ENCODE data around the gene SRMS. TPM values are rescaled to one million over a fixed set of nuclear protein-coding genes. Genes with fewer than 3 reads are reported as not detected.

SRMS gene
- polyA plus RNA-seq, 1 donor (not counting 4 experiments of a cell fraction or from before 2014, with no cell fraction given) = 0.10 TPM

DNA sequence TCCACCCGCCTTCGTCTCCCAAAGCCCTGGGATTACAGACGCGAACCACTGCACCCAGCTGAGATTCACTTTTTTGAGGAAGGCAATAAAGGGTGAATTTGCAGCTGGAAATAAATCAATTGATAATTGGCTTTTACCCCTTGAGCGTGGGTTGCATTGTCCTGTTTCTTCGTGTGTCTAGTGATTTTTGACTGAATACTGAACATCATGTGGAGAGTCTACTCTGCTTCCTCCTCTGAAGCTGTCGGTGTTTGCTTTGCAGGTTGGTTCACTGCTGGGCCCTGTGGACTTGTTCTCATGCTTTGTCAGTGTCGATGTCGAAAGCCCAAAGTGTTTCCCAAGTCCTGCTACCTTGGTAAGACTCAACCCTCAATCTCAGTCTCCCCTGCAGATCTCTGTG is 42.9 kb downstream of the SRMS start:
- Histone ChIP-seq H3K79me2 (ENCODE audit: control insufficient read depth, insufficient read depth, low read length) (no peaks in the 10 kb centered on the region), H2AFZ (ENCODE audit: control insufficient read depth, low read length) (no peak overlapping the region), H3K9me1 (ENCODE audit: control insufficient read depth, extremely low read depth, insufficient read depth, low read length) (no peaks in the 10 kb centered on the region), H3K27me3 (ENCODE audit: control insufficient read depth, extremely low read depth, insufficient read depth, low read length) (peaks cover 56% of the 10 kb centered on the region), H3K9me3 (ENCODE audit: control insufficient read depth, low read depth, low read length) (no peaks in the 10 kb centered on the region), H3K27ac (ENCODE audit: control insufficient read depth, insufficient read depth, low read length) (no peak overlapping the region), H4K20me1 (ENCODE audit: control insufficient read depth, extremely low read depth, insufficient read depth, low read length) (peaks cover 2% of the 10 kb centered on the region), H3K4me3 (ENCODE audit: control insufficient read depth in 2 of 3, extremely low read depth in 1 of 3, insufficient read depth in 2 of 3, low read depth in 1 of 3, low read length in 3 of 3) (no peak overlapping the region), H3K36me3 (ENCODE audit: control insufficient read depth in 2 of 2, extremely low read depth in 1 of 2, insufficient read depth in 2 of 2, low read length in 2 of 2) (no peaks in the 10 kb centered on the region), H3K4me1 (ENCODE audit: control insufficient read depth, extremely low read depth, insufficient read depth, low read length) (no peaks in the 10 kb centered on the region), H3K9ac (ENCODE audit: control insufficient read depth, extremely low read depth, insufficient read depth, low read length) (no peak overlapping the region), H3K4me2 (ENCODE audit: control insufficient read depth, extremely low read depth, insufficient read depth, low read depth, low read length) (no peak overlapping the region)
- TF ChIP-seq EZH2 (IDR thresholded peaks at IDR 0.05; ENCODE audit: low read length) = no peak
- TF ChIP-seq, protein P1, sequence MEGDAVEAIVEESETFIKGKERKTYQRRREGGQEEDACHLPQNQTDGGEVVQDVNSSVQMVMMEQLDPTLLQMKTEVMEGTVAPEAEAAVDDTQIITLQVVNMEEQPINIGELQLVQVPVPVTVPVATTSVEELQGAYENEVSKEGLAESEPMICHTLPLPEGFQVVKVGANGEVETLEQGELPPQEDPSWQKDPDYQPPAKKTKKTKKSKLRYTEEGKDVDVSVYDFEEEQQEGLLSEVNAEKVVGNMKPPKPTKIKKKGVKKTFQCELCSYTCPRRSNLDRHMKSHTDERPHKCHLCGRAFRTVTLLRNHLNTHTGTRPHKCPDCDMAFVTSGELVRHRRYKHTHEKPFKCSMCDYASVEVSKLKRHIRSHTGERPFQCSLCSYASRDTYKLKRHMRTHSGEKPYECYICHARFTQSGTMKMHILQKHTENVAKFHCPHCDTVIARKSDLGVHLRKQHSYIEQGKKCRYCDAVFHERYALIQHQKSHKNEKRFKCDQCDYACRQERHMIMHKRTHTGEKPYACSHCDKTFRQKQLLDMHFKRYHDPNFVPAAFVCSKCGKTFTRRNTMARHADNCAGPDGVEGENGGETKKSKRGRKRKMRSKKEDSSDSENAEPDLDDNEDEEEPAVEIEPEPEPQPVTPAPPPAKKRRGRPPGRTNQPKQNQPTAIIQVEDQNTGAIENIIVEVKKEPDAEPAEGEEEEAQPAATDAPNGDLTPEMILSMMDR (optimal IDR thresholded peaks at IDR 0.05 in 1 of 3, IDR thresholded peaks at IDR 0.05 in 1 of 3, conservative IDR thresholded peaks at IDR 0.05 in 1 of 3; ENCODE audit: extremely low read depth in 1 of 3, insufficient read depth in 2 of 3, low read length in 3 of 3) = no peak
- dilution Hi-C loops (cut with MboI; ENCODE audit: extremely low pct_ligation_motif_present, low sequenced_read_pairs) = no loop called here
- DNase-seq (ENCODE audit: low read depth, low spot score) (no peak), FAIRE-seq (no peak)

DNA sequence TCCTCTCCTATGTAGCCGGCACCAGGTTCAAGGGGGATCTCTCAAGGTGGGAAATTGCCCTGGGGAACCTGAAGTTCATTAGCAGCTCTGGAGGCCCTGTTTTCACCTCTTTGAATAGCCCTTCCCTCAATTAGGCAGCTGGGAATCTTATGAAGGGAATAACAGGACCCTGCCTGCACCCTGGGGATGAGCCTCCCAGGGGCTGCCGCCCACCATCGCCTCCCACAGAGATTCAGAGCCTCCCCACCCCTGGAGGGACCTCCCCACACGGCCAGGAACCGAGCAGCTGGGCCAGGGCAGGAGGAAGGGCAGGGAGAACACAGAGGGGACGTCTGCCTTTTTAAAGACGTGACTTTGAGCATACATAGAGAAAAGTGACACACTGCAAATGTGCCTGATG is 44.0 kb downstream of the SRMS start:
- Histone ChIP-seq H3K27me3 (ENCODE audit: control insufficient read depth, extremely low read depth, insufficient read depth, low read length) (peaks cover 57% of the 10 kb centered on the region), H3K9ac (ENCODE audit: control insufficient read depth, extremely low read depth, insufficient read depth, low read length) (no peak overlapping the region), H3K9me1 (ENCODE audit: control insufficient read depth, extremely low read depth, insufficient read depth, low read length) (no peaks in the 10 kb centered on the region), H3K9me3 (ENCODE audit: control insufficient read depth, low read depth, low read length) (no peaks in the 10 kb centered on the region), H2AFZ (ENCODE audit: control insufficient read depth, low read length) (no peak overlapping the region), H3K4me3 (ENCODE audit: control insufficient read depth in 2 of 3, extremely low read depth in 1 of 3, insufficient read depth in 2 of 3, low read depth in 1 of 3, low read length in 3 of 3) (no peak overlapping the region), H3K27ac (ENCODE audit: control insufficient read depth, insufficient read depth, low read length) (no peak overlapping the region), H3K4me1 (ENCODE audit: control insufficient read depth, extremely low read depth, insufficient read depth, low read length) (no peaks in the 10 kb centered on the region), H3K79me2 (ENCODE audit: control insufficient read depth, insufficient read depth, low read length) (no peaks in the 10 kb centered on the region), H3K4me2 (ENCODE audit: control insufficient read depth, extremely low read depth, insufficient read depth, low read depth, low read length) (no peak overlapping the region), H3K36me3 (ENCODE audit: control insufficient read depth in 2 of 2, extremely low read depth in 1 of 2, insufficient read depth in 2 of 2, low read length in 2 of 2) (no peaks in the 10 kb centered on the region), H4K20me1 (ENCODE audit: control insufficient read depth, extremely low read depth, insufficient read depth, low read length) (no peaks in the 10 kb centered on the region)
- dilution Hi-C loops (cut with MboI; ENCODE audit: extremely low pct_ligation_motif_present, low sequenced_read_pairs) = no loop called here
- FAIRE-seq (no peak), DNase-seq (ENCODE audit: low read depth, low spot score) (no peak)
- TF ChIP-seq, protein P1 (optimal IDR thresholded peaks at IDR 0.05 in 1 of 3, IDR thresholded peaks at IDR 0.05 in 1 of 3, conservative IDR thresholded peaks at IDR 0.05 in 1 of 3; ENCODE audit: extremely low read depth in 1 of 3, insufficient read depth in 2 of 3, low read length in 3 of 3) = no peak
- no peak for TF ChIP-seq EZH2 (IDR thresholded peaks at IDR 0.05; ENCODE audit: low read length)
